Activated CD4-positive, alpha-beta T cell treated with anti-CD3 and anti-CD28 coated beads for 1 hour (primary cell): ENCODE data around the gene MYL12A.

Experiments used
- DNase-seq: peaks from one replicate; pipeline ENCODE4 v3.0.0-alpha.2; 2020

Gene MYL12A

GRCh38 chr18:3284501-3284900, 36.9 kb downstream of the MYL12A start:
- no peak for DNase-seq

GRCh38 chr18:3286159-3286558, 38.6 kb downstream of the MYL12A start:
- no peak for DNase-seq

- no peak for DNase-seq
These were observed 45.8 kb downstream of the MYL12A start for GRCh38 chr18:3293196-3293951.

GRCh38 chr18:3294435-3295080, 47.0 kb downstream of the MYL12A start:
- no peak for DNase-seq

GRCh38 chr18:3297025-3297984, 49.7 kb downstream of the MYL12A start:
- DNase-seq: peak; percentile 88

GRCh38 chr18:3304832-3305231, 57.2 kb downstream of the MYL12A start:
- DNase-seq: no peak

GRCh38 chr18:3305354-3305762, 57.8 kb downstream of the MYL12A start:
- DNase-seq: no peak
